OCI-LY1 (cell line): ENCODE measurements around the gene PIM3.

Experiments used
- CTCF ChIP-seq: fragments of 200-600 bp; sonication (generic), shearing (Covaris generic); IDR thresholded peaks from 2 replicates; pipeline ENCODE4 v1.5.1; 2017; ENCODE audit warnings: mild to moderate bottlenecking, antibody characterized with exemption, low read length, moderate library complexity, mixed read lengths
- EZH2 ChIP-seq: fragments of 200-600 bp; sonication (generic), shearing (Covaris generic); IDR thresholded peaks from 2 replicates; pipeline ENCODE4 v1.8.0; 2017; ENCODE audit warnings: borderline replicate concordance, mixed run types, mild to moderate bottlenecking, antibody characterized with exemption, low read length, moderate library complexity, mixed read lengths

DNA sequence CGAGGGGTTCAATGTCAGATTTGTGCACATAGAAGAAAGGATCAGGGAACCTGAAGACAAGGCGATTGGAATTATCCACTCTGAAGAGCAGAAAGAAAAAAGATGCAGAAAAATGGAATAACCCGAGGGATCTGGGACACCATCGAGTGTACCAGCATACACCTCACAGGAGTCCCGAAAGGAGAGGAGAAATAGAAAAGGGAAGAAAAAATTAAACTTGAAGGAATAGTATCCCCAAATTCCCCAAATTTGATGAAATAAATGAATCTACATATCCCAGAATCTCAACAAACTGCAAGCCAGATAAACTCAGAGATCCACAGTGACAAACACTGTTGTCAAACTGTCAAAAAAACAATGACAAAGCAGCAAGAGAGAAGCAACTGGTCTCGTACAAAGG lies 30.6 kb downstream of the PIM3 start:
- TF ChIP-seq CTCF, result no peak
- no peak for TF ChIP-seq EZH2
